Epithelial cell of proximal tubule (primary cell): ENCODE data around the gene USP46. TPM values are rescaled to one million over a fixed set of nuclear protein-coding genes. Genes with fewer than 3 reads are reported as not detected.

ENCODE experiments used
- DNase-seq: peaks from one replicate; pipeline ENCODE4 v3.0.0-alpha.2; 2011; ENCODE audit warnings: low read depth
- H3K4me3 ChIP-seq: 2 replicates; pipeline ENCODE4 v1.5.1; 2011; ENCODE audit warnings: low read depth, mild to moderate bottlenecking, low read length
- total RNA-seq: library from RNA; depleted of rRNA; stranded (reverse); fragments of >200 nt; gene quantifications from 2 replicates; pipeline ENCODE4 v1.2.3, GENCODE V29; 2015
- TF ChIP-seq, protein P1 (sequence below): conservative IDR thresholded peaks from 2 replicates; pipeline ENCODE4 v1.5.1; 2012; ENCODE audit warnings: low read depth, mild to moderate bottlenecking, low read length

USP46 gene
- total RNA-seq, 1 donor from 2014 or later = 8.5 TPM

DNA sequence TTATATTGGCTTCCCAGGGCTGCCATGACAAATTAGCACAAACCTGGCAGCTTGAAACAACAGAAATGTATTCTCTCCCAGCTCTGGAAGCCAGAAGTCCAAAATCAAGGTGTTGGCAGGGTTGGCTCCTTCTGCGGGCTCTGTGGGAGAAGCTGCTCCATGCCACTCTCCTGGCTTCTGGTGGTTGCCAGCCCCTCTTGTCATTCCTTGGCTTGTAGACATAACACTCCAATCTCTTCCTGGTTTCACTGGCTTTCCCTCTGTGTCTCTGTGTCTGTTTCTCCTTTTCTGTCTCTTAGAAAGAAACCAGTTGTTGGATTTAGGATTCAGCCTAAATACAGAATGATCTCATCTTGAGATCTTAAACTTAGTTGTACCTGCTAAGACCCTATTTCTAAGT is 85.5 kb downstream of the USP46 start:
- TF ChIP-seq, protein P1, sequence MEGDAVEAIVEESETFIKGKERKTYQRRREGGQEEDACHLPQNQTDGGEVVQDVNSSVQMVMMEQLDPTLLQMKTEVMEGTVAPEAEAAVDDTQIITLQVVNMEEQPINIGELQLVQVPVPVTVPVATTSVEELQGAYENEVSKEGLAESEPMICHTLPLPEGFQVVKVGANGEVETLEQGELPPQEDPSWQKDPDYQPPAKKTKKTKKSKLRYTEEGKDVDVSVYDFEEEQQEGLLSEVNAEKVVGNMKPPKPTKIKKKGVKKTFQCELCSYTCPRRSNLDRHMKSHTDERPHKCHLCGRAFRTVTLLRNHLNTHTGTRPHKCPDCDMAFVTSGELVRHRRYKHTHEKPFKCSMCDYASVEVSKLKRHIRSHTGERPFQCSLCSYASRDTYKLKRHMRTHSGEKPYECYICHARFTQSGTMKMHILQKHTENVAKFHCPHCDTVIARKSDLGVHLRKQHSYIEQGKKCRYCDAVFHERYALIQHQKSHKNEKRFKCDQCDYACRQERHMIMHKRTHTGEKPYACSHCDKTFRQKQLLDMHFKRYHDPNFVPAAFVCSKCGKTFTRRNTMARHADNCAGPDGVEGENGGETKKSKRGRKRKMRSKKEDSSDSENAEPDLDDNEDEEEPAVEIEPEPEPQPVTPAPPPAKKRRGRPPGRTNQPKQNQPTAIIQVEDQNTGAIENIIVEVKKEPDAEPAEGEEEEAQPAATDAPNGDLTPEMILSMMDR = no peak
- no peak overlapping the region for H3K4me3 ChIP-seq
- DNase-seq = no peak

DNA sequence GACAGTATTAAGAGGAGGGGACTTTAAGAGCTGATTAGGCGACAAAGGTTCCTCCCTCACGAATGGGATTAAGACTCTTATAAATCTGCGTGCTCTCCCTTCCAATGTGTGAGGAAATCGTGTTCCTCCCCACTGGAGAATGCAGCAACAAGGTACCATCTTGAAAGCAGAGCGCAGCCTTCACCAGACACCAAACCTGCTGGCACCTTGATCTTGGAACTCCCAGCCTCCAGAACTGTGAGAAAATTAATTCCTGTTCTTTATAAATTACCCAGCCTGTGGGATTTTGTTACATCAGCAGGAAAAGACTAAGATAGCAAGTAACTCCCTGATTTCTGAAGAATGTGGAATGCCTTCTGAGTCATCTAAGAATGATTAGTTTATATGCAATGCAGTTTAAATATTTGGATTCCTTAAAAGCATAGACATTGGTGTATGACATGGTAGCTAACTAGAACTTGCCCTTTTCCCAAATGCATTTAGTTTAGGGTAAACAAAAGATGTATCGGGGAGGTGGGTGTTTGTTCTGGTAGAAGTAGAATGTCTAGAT is 86.1 kb downstream of the USP46 start:
- peak; percentile 48 for DNase-seq
- no peak overlapping the region for H3K4me3 ChIP-seq

GRCh38 chr4:52568351-52568750 is 90.8 kb downstream of the USP46 start:
- no peak for DNase-seq
- TF ChIP-seq, protein P1 = no peak
- H3K4me3 ChIP-seq = no peak overlapping the region

More for the DNA sequence above, 86.1 kb downstream of the USP46 start:
- TF ChIP-seq, protein P1 = no peak

- H3K4me3 ChIP-seq = no peak overlapping the region
- peak; percentile 72 for DNase-seq
- TF ChIP-seq, protein P1 = no peak
Measured at GRCh38 chr4:52566136-52567031, 92.7 kb downstream of the USP46 start.

GRCh38 chr4:52560844-52561280 is 98.2 kb downstream of the USP46 start:
- peak; percentile 39 for DNase-seq
- no peak overlapping the region for H3K4me3 ChIP-seq
- TF ChIP-seq, protein P1 = no peak

DNA sequence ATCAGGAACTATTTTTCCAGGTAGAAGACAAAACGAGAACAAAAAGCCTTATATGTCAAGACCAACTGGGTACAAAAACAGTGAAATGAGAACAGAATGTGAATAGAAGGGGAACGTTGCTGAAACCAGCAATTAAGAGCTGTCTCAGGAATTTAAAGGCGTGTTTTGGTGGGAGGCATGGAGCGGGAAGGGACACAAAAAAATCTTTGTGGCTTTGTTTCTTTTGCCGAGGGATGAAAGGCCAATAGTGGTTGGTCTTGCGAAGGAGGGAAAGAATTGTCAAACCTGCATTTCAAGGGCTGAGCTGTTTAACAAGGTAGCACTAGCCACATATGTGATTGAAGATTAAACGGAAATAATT is 103.8 kb downstream of the USP46 start:
- H3K4me3 ChIP-seq = no peak overlapping the region
- no peak for DNase-seq
- TF ChIP-seq, protein P1 = no peak
